ENCODE measurements around the gene BOD1.

Gene BOD1

DNA sequence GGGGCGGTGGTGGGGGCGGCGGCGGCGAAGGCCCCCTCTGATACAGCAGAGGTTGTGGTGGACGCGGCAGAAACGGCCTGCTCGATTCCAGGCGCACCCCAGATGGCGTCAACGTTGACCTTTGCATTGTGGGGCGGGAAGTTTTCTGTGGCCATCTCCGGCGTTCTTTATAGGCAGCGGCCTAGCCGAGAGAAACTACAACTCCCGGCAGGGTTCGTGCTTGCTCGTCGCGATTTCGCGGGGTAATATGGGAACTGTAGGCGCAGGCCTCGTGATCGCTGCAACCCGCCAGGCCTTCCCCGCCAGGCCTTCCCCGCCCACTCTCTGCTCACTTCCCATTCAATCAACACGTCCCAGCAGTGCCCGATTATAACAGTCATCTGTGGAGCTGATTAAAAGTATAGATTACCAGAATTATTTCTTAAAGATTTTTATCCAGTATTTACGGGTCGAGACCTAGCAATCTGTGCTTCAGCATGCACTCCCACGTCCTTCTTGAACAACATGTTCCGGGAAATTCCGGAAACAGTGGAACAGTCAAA is at the start of gene BOD1:
Gene BOD1, minus strand, starts transcription at position 74 of the 542 bp plus-strand sequence. CDS start 214 bp downstream, outside the sequence.
- peak; percentile 90 for DNase-seq

DNA sequence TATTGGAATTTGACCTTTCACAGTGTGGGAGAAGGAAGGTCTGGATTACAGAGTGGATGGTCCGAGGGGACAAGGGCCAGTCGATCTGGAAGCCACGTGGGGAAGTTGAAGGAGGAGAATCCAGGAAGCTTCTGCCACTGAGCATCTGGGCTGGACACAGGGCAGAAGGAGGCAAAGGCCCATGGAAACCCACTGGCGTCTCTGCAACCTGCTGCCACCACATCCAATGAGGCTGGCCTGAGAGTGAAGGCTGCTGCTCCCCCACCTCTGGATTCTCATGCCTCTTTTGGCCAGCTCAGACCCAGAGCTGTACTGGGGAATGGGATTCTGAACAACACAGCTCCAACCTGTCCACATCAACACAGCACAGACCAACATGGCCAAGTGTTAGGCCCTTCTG is 48.9 kb upstream of the BOD1 start:
- DNase-seq = no peak

DNA sequence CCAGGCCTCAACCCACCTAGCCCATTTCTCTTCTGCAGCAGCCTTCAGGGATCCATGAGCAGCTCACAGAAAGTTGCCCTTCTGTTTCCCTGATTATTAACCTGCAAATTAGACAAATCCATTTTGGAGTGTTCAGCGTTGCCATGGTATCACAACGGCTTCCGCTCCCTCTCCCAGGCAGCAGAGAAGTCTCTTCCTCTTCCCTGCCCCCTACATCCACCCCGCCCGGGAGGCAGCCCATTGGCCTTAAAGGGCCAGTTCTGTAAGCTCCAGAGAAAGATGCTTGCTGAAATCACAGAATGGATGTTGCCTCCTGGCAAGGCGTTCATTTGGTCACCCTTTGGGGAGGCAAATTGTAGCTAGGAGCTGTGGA is 47.7 kb upstream of the BOD1 start:
- no peak for DNase-seq

DNA sequence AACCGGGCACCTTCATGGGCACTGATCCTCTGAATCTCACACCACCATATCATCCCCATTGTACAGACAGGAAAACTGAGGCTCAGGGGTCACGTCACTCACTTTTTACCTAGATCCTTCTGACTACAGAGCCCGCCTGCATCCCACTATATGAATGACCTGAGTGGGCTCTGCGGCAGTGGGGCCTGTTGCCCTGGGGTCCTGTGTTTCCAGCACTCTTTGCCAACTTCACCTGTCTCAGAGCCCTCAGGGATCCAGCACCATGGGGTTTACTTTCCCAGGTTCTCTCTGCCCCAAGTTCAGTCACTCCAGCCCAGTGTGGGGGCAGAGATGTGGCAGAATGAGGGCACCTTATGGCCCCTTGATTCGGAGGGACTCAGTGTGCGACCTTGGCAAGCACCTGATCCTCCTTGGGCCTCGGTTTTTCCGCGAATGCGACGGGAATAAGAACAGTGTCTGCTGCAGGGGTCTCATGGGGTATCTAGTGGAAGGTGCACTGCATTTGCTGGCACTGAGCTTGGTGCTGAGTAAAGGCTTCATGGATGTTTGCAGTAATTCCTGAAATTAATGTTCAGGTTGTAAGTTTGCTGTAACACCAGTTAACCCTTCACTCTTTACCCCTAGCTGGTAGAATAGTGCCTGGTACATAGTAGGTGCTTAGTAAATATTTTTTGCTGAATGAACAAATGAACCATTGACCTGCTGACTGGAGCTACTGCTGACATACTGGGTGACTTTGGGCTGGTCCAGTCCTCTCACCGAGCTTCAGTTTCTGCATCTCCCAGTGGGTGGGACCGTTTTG is 47.1 kb upstream of the BOD1 start:
- DNase-seq = no peak

DNA sequence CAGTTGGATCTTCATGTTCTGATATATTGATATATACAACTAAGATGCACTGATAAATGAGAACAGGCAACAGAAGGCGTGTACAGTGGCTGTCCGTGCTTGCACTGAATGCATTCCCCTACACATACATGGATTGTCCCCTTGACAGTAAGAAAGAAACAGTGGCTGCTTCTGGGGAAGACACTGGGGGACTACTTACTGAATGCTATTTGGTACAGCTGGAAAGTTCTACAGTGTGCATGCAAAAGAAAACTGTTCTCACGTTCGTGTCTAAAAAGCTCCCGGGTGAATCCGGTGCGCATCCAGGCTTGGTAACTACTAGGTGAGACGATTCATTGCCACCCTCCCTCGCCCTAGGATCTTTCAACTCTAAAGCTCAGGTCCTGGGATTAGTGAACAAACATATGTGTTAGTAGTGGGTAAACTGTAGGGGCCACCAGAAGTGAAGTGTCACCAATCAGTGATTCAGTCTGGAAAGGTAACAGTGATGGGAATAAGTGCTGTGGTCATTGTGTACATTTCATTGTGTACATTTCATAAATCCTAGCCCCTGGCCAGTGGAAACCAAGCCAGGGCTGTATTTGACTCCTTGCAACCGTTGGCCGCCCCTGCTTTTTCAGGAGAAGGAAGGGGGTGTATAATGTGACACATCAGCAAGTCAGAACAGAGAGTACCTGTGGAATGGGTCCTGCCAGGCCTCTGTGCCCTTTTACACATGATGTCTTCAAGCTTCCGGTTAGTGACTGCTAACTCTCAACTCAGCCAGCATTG is 46.3 kb upstream of the BOD1 start:
- no peak for DNase-seq

DNA sequence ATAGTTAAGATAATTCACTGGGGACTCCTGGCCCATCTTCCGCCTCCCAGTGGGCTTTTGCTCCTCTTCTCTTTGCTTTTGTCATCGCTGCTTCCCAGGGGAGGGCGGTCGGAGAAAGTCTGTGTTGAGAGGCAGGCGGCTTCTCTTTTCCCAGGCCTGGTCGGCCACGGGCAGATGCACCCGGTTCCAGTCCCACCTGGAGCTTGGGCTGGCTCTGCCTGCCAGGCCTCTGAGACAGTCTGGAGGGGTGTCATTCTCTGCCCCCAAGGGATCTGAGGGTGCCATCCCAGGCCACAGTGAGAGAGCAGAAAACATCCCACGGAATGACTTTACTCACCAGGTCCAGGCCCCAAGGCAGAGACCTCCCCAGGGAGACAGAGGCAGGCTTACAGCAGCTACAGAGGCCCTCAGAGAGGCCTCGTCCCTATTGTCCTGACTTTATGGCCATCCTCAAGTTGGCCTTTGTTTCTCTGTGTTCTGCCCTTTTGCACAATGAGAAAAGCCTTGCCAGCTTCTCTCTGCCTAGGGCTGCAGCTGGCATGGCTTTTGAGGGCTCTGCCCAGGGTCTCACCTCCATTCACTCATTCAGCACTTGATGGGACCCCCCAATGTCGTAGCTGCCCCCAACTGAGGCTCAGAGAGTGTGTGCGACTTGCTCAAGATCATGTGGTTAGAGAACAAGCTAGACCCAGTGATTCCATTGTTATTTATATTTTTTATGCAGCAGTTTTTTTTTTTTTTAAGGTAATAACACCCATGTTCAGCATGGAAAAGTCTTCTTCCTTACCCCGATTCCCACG is 44.2 kb upstream of the BOD1 start:
- DNase-seq = no peak

DNA sequence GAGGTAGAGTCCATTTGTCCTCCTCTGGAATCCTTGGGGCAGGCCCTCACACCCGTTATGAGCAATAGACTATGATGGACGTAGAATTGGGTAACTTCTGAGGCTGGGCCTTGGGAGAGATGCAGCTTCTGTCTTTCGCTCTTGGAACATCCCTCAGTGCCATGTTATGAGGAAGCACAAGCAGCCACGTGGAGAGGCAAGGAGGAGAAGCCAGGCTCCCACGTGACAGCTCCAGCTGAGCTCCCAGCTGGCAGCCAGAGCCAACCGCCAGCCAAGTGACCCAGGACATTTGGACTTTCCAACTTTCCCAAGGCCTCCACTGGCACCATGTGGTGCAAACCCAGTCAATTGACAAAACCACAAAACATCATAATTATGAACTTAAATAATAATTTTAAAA is 43.0 kb upstream of the BOD1 start:
- DNase-seq = no peak

DNA sequence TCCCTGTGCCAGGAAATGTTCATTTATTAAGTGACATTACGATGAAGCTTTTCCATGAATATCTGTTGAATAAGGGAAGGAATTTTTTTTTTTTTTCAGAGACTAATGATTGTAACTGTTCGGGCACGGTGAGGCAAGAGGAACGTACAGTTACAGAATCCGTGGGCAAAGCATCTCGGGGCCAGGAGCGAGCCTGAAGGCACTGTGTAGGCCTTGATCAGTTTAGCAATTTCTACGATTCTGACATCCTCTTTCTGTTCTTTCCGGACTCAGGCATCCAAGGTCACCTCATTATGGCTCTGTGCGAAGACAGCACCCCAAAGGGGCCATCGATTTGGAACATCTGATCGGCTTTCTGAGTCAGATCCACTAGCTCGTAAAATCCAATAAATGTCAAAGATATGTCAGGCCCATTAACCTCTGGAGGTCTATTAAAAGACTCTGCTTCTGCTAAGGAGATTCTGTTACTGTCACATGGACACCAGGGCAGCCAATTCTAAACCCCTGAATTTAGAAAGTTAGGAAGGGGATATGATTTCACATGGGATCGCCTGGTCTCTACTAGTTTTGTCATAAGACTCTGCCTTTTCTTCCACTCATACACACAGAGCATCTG is 41.4 kb upstream of the BOD1 start:
- no peak for DNase-seq

DNA sequence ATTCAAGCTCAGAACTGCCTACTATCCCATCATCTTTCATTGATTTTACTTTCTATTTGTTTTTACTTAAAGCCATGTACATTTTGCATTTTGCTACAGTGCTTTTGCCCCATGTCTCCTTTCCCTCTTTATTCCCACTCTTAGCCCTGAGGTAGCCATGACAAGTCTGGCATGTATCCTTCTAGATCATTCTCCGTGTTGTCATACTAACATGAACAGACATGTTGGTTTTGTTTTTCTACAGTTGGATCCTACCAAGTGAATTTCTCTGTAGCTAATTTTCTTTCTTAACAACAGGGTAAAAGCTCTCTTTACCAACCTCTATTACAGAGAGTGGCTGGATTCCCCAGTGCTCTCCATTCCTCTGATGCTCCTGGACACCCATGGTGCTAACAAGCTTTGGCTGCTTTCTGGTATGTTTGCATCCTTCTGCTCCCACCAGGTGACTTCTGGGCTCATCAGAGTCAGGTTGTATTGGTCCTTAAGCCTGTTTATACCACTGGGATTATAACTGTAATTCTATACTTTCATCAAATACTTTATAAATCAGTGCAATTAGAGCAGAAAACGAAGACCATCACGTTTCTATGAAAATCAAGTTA is 38.8 kb upstream of the BOD1 start:
- DNase-seq = no peak

DNA sequence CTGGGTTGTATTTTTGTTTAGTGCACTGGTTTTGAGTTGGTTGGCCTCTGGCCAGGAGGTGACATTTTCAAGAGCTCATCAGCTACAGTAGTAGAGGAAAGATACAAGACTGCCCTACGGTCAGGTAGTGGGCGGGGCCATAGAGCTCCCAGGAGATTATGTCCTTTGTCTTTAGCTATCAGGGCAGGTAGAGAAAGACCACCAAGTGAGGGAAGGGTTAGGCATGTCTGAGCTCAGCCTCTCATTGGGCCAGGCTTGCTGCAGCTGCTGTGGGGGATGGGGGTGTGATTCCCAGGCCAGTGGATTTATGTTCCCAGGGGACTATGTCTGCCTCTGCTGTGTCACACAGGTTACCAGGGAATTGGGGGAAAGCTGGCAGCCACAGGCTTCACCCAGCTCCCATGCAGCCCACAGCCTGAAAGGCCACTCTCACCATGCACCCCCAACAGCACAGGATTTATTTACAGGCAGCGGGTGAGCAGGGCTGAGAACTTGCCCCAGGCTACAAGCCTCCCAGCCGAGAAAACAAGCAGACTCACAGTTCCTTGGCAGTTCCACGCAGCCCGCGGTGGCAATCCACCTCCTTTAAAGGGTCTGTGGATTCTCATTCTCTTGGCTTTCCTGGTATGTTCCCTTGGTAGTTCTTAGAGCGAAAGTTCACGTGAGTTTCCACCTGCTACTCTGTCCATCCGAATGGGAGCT is 37.5 kb upstream of the BOD1 start:
- no peak for DNase-seq

DNA sequence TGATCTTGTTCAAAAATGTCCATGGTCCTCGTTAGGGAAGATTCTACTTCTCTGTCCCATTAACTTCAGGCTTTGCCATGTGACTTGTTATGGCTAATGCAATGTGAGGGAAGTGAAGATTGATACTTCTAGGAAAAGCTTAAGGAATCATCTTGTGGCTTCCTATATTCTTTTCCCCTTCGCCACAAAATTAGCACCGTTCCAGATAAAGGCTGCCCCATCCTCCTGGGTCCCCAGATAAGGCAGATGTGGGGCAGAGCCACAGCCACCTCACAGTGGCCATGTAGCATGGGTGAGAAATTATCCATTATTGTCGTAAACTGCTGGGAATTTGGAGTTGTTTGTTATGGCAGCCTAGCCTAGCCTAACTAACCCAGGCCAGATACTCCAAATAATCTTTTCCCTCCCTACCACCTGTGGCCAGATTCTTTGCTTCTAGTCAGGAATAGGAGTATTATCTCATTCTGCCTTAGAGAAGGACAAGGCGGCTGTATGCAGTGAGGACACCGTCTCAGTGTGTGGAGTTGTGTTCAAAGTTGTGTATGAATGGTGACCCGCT is 31.9 kb upstream of the BOD1 start:
- no peak for DNase-seq

DNA sequence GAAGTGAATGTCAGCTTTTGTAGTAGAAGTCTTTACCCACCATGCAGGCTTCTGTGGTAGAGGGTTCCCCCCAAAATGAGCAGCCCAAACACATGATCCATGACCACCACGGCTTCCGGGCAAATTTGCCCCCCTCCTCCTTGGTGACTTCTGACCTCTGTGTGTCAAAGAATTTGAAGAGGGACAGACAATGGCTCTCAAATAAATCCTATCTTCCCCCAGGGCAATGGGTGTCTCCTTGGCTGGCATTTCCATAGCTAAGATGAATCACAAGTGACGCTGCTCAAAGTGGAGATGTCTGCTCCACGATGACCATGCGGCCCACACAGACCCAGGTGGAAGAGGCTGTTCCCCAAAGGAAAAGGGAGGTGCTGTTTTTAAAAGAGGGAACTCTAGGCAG is 30.2 kb upstream of the BOD1 start:
- no peak for DNase-seq

DNA sequence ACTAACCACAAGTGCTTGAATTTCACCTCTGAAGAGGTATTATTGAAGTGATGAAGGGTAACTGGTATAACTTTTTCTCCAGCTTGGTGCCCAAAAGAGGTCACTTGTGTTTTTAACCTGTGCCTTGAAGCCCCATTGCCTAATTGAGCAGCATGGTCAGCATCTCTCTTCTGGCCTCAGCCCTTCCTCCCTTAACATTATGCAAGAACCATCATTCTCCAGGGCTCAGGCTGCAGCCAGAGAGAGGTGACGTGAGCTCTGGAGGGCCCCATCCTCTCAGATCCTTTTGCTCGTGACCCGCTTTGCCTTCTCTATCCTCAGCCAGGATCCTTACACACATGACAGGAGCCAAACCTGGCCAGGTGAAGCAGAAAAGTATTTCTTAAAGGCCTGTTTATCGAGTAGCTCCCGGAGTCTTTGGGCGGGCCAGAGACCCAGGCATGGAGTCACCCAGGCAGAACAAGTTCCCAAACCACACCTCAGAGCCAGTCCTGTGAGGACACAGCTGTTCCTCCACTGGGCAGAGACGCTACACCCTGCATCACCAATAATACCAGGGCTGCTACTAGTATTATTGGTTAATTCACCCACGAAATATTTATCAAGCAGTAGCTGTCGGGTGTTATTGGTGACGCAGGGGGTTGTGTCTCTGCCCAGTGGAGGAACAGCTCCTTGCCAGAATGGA is 29.6 kb upstream of the BOD1 start:
- no peak for DNase-seq

DNA sequence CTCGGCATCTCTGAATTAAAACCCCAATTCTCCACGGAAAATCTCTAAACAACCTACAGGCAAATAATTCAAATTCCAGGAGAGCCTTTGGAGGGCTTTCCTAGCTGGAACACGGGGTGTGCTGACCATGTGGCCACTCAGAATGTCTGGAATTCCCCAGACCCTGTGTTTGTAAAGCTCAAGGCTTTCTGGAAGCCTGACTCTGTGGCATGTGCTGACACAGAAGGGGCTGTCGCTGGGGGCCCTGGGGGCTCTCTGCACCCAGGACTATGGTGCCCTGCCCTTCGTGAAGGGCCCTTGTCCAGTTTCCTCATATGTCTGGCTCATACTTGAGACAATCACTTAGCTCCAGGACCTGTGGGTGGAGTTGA is 29.0 kb upstream of the BOD1 start:
- no peak for DNase-seq

DNA sequence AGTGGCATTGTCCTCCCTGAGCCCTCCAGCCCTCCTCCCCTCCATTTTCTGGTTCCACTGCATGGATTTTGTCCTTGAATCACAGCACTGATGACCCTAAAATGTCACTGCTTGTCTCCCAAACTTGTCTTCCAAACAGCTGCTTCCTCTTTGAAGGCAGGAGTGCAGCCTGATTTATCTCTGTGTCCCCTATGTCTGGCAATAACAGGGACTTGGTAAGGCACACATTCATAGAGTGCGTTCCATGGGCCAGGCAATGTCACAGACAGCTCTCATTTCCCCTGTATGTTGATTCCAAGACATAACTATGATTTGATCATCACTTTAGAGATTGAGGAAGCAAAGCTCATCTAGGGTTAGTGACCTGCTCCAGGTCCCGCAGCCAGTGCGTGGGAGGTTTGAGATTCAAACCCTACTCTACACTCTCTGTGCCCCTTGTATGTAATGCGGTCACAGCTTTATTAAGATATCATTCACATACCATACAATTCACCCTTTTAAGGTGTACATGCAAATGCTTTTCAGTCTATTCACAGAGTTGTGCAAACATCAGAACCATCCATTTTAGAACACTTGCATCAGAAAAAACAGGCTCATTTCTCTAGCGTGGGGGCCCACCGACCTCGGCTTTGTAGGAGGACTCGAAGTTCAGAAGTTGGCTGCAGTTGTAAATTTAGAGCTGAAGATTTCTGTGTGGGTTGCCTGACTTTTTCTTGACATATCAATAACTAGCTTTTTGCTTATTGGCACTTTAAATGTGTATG is 28.4 kb upstream of the BOD1 start:
- DNase-seq = no peak

DNA sequence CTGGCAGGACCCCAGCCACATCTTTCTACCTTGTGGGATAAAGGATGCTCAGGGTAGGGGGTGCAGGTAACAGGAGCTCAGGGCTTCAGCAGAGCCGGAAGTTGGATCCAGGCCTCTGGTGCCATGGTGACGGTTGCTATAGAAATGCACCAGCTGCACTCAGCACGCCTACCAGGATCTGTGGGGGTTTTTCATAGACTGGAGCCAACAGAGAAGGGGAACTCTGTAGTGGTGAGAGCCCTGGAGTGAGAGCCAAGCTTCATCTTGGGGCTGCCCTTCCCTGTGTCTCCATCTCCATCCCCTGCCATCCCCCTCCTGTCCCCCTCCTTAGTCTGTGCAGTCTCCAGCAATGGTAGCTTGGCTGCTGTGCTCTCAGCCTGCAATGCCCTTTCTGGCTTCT is 27.5 kb upstream of the BOD1 start:
- DNase-seq = peak; percentile 76

DNA sequence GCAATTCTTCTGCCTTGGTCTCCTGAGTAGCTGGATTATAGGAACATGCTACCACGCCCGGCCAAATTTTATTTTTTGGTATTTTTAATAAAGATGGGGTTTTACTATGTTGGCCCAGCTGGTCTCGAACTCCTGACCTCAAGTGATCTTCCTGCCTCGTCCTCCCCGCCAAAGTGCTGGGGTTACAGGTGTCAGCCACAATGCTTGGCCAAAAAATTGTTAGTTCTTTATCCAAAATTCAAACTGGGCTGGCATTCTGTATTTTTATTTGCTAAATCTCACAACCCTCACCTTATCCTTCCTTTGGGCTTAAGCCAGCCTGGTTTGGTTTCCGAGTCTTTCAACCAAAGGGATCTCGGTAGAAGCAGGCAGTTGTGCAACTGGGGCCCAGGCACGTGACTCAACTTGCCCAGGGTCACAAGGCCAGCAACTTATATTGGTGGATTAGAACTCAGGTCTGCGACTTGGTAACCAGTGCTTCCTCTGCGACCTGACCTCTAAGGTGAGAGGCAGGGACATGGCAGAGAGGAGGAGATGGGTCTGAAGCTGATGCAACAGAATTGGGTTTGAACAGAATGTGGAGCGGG is 26.5 kb upstream of the BOD1 start:
- DNase-seq = no peak

DNA sequence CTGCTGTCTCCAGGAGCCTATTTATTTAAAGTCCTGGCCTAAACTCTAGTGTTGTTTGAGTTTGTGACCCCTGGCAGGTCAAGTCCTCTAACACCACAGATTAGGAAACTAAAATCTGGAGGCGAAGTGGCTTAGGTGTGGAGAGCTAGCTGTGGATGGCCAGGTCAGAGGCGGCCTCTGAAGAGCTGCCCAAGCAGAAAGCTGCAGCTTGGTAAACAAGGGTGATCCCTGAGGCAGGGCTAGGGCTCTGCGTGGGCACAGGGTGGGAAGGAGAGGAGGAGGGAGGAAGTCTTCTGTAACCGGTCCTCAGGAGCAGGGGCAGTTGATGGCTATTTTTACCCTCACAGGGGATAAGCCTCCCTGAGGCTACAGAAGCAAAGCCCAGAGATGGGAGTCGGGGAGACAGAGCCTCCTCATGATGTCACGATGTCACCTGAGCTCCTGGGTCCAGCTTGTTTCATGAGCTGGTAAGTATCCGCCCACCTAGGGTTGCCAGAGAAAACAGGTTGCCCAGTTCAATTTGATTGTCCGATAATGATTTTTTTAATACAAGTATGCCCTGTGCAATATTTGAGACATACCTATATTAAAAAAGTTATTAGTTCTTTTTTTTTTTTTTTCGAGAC is 25.9 kb upstream of the BOD1 start:
- DNase-seq = no peak

DNA sequence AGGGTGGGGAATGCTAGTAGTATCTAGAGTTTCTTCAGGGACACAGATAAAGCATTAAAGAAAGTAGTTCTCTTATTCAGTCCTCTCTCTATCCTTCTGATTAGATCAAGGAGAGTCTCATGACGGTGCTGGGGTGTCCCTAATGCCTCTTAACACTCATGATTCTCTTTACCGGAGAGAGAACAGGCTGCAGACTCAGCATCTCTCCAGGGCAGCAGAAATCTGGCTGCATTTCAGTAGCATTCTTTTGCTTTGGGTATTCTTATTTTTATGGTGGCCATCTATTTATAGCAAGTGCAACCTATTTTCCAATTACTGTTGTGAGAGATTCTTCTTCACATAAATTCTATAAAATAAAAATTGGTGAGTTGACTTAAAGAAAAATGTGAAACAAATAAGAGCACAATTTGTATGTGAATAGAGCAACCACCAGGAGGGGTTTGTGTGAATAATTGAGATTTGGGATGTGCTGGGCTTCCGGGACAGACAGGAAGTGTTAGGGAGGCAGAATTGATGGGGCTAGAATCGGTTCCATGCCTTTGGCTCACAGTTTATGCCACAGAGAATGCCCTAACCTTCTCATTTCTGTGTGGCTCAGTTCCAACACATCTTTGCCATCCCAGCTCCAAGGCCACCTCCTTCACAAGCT is 23.8 kb upstream of the BOD1 start:
- DNase-seq = no peak

All from NCI-H1105 (cell line).